K562 (cell line): ENCODE results near the gene KIFAP3.

Source experiments
- IFI16 ChIP-seq: fragments of 250-450 bp; sonication (Bioruptor Pico); IDR thresholded peaks from 2 replicates; pipeline ENCODE4 v2.1.2; 2022; ENCODE audit warnings: mild to moderate bottlenecking, inconsistent platforms
- SAFB2 ChIP-seq: fragments of 200-400 bp; formaldehyde crosslinking; IDR thresholded peaks from 2 replicates; pipeline ENCODE4 v1.6.1; 2018; ENCODE audit warnings: borderline replicate concordance, low read length, low read depth, moderate library complexity; ENCODE audit not compliant: severe bottlenecking
- TCF7L2 ChIP-seq: fragments of 150-350 bp; IDR thresholded peaks from 2 replicates; pipeline ENCODE4 v1.6.1; 2016; ENCODE audit warnings: low read depth, mild to moderate bottlenecking, low read length, moderate library complexity
- TF ChIP-seq, protein P1 (sequence below), 3 experiments: fragments of 200-800 bp in 1 of 3; fragments of 250-450 bp in 1 of 3; fragments of 450-650 bp in 1 of 3; sonication (Bioruptor Pico) in 1 of 3; sonication (Bioruptor generic) in 1 of 3; formaldehyde crosslinking in 1 of 3; IDR thresholded peaks; 2 replicates each; pipeline versions ENCODE4 v1.6.1 to v1.8.0; 2016 to 2022; ENCODE audit warnings: mild to moderate bottlenecking in 2 of 3, missing genetic modification characterization in 2 of 3, missing compliant biosample characterization in 1 of 3, moderate library complexity in 1 of 3

DNA sequence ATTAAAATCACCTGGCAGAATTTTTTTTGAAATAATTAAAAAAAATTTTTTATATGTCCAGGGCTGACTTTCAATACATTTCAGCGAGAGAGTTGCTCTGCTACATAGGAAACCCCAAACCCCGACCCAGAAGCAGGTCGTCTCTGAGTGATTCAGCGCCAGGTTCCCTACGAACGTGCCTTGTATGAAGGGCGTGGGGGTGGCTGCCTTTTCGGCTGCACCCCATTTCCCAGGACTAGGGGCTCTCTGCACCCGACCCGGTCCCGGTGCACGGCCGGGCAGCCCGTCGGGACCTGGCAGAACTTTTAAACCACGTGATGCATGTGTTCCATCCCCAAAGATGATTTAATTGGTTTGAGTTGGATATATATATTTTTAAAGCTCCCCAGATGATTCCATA, 165.0 kb downstream of the KIFAP3 start:
- TF ChIP-seq, protein P1, sequence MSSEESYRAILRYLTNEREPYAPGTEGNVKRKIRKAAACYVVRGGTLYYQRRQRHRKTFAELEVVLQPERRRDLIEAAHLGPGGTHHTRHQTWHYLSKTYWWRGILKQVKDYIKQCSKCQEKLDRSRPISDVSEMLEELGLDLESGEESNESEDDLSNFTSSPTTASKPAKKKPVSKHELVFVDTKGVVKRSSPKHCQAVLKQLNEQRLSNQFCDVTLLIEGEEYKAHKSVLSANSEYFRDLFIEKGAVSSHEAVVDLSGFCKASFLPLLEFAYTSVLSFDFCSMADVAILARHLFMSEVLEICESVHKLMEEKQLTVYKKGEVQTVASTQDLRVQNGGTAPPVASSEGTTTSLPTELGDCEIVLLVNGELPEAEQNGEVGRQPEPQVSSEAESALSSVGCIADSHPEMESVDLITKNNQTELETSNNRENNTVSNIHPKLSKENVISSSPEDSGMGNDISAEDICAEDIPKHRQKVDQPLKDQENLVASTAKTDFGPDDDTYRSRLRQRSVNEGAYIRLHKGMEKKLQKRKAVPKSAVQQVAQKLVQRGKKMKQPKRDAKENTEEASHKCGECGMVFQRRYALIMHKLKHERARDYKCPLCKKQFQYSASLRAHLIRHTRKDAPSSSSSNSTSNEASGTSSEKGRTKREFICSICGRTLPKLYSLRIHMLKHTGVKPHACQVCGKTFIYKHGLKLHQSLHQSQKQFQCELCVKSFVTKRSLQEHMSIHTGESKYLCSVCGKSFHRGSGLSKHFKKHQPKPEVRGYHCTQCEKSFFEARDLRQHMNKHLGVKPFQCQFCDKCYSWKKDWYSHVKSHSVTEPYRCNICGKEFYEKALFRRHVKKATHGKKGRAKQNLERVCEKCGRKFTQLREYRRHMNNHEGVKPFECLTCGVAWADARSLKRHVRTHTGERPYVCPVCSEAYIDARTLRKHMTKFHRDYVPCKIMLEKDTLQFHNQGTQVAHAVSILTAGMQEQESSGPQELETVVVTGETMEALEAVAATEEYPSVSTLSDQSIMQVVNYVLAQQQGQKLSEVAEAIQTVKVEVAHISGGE (CRISPR knock-in tag; IDR thresholded peaks at IDR 0.05), result no peak
- no peak for TF ChIP-seq TCF7L2
- TF ChIP-seq SAFB2, result no peak
- TF ChIP-seq IFI16 (CRISPR knock-in tag), result no peak
